ENCODE results near the gene UVRAG. TPM values are rescaled to one million over a fixed set of nuclear protein-coding genes. Genes with fewer than 3 reads are reported as not detected.
"Not testable (repeated sequence)": the region's sequence is repeated elsewhere in the genome, so short reads cannot be mapped to it uniquely, and the experiment has no call there.

The UVRAG gene
- polyA plus RNA-seq, 4 donors = 17.1 to 21.4 (median 18.3) TPM

- no peak for DNase-seq (ENCODE audit: low read depth in 4 of 4, low spot score in 3 of 4)
These were observed 19.7 kb downstream of the UVRAG start for GRCh38 chr11:75834728-75835127.

- no peak for DNase-seq (ENCODE audit: low read depth in 4 of 4, low spot score in 3 of 4)
These were observed 21.4 kb downstream of the UVRAG start for GRCh38 chr11:75836417-75836816.

GRCh38 chr11:75839851-75840250 lies 24.8 kb downstream of the UVRAG start:
- DNase-seq (ENCODE audit: low read depth in 4 of 4, low spot score in 3 of 4) = no peak

DNA sequence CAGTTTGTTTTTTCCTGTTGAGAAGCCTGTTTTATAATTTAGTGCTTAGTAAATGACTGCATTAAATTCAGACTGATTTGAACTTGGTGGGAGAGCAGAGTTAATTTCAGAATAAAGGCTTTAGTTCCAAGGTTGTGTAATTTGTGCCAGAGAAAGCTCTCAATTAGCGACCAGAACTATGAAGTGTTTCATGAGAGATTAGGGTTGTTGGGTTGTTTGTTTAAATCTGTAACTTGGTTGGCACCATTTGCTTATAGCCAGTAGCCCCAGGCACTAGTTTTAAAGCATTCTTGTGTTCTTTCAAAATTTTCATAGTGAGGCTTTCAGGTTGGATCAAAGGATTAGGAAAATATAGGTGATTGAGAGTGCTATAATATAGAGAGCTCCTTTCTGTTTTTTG lies 25.5 kb downstream of the UVRAG start:
- no peak for DNase-seq (ENCODE audit: low read depth in 4 of 4, low spot score in 3 of 4)

DNA sequence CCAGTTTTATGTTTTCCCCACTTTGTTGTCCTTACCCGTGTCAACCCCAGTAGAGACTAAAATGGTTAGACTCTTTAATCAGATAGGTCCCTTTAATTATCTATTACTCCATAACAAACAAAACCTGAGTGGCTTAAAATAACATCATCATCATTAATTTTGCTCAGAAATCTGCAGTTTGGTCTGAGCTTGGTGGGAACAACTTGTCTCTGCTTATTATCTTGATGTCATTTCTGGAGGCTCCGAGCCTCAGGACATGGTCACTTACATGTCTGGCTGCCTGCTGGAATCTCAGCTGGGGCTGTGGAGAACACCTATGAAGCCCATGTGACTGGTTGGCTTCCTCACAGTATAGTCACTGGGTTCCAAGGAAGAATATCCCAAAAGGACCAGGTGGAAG lies 26.7 kb downstream of the UVRAG start:
- no peak for DNase-seq (ENCODE audit: low read depth in 4 of 4, low spot score in 3 of 4)

GRCh38 chr11:75845324-75845723 lies 30.3 kb downstream of the UVRAG start:
- DNase-seq (ENCODE audit: low read depth in 4 of 4, low spot score in 3 of 4) = no peak

DNA sequence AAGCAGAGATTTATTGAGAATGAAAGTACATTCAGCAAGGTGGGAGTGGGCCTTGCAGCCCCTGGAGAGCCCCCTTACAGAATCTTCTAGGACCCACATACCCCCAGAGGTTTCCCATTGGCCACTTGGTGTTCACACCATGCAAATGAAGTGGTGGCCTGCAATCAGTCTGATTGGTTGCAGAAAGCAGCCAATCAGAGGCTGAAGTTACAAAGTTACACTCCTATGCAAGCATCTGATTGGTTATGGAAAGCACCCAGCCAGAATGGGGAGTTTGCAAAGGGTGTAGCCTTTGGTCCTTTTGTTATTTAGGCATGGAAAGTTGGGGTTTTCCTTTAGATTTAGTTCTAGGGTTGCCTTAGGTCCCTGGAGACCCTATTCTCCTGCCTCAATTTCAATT lies 34.9 kb downstream of the UVRAG start:
- no peak for DNase-seq (ENCODE audit: low read depth in 4 of 4, low spot score in 3 of 4)

DNA sequence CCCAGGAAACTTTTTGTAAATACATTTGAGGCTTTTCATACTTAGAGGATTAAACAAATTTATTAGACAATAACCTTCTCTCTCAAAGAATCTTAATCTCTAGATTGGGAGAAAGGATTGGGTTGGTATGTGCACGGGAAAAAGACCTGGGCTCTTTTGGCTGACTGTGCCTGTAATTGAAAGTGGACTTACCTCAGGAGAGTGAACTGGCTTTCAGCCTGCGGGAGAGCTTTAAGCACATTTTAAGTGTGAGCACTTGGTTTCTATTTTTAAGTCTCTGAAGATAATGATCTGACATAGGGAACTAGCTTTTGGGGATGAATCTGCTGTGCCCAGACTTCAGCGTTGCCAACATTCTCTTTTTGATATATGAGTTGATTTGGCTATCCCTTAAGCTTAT lies 35.8 kb downstream of the UVRAG start:
- DNase-seq (ENCODE audit: low read depth in 4 of 4, low spot score in 3 of 4) = no peak

DNA sequence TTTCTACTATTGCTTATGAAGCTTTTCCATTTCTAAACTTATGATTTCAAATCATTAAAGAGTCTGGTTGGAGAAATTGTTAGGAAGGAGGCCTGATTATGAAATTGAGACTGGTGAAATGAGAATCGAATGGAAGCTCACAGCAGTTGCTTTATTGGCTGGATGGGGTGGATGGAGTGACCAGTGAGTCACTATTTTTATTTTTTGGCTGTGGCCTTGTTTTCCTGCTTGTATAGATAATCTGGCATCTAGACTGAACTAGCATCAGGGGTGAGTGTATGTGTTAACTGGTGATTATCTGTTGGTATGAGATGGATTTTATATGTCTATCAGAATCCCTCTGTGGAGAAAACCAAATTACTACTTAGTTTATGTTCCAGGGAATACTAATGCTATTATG lies 36.2 kb downstream of the UVRAG start:
- no peak for DNase-seq (ENCODE audit: low read depth in 4 of 4, low spot score in 3 of 4)

- no peak for DNase-seq (ENCODE audit: low read depth in 4 of 4, low spot score in 3 of 4)
These were observed 37.5 kb downstream of the UVRAG start for GRCh38 chr11:75852406-75853017.

- not testable (repeated sequence) for DNase-seq (ENCODE audit: low read depth in 4 of 4, low spot score in 3 of 4)
These were observed 38.6 kb downstream of the UVRAG start for GRCh38 chr11:75853563-75853962.

GRCh38 chr11:75853971-75854370 lies 39.0 kb downstream of the UVRAG start:
- DNase-seq (ENCODE audit: low read depth in 4 of 4, low spot score in 3 of 4) = no peak

GRCh38 chr11:75855206-75855605 lies 40.2 kb downstream of the UVRAG start:
- no peak for DNase-seq (ENCODE audit: low read depth in 4 of 4, low spot score in 3 of 4)

GRCh38 chr11:75856912-75857311 lies 41.9 kb downstream of the UVRAG start:
- DNase-seq (ENCODE audit: low read depth in 4 of 4, low spot score in 3 of 4) = no peak

DNA sequence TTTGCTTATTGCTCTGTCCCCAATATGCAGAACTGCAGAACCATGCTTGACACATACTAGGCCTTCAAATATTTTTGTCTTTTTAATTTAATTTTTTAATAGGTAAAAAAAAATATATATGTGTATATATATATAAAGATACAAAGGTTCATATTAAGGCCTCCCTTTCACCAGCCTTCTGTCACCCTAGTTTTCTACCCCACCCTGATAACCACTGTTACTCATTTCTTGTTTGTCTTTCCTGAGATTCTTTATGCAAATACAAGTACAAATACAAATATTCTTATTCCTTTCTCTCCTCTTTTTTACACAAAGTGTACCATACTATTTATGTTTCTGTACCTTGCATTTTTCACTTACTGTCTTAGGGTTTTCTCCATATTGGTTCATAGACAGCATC lies 43.0 kb downstream of the UVRAG start:
- no peak for DNase-seq (ENCODE audit: low read depth in 4 of 4, low spot score in 3 of 4)

DNA sequence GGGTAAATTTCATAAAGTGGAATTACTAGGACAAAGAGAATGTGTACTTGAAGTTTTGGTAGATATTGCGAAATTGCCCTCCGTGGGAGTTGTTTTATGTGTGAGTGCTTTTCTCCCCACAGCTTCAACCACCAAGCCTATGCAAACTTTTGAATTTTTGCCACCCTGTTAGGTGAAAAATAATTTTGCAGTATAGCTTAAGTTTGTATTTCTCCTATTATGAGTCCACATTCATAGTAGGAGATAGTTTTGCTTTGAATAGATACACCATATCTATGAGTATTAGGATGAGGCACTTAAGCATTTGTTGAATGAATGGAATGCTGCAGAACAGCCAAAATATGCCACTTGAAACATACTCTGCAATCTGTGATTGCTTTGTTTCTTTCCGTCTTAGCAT lies 43.6 kb downstream of the UVRAG start:
- no peak for DNase-seq (ENCODE audit: low read depth in 4 of 4, low spot score in 3 of 4)

DNA sequence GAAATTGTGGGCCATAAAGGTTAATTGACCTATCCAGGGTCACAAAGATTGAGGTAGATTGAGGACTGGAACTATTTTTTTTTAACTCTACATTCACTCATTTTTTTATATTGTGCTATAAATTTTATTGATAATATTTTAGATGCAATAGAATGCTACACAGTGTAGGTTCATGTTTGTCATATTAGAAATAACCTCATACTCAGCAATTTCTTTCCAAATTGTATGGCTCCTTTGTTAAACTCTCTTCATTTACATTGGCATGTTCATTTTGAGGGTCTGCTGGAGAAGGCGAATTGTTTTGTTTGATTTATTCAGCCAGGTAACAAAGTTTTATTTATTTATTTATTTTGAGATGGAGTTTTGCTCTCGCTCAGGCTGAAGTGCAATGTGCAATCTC lies 44.6 kb downstream of the UVRAG start:
- DNase-seq (ENCODE audit: low read depth in 4 of 4, low spot score in 3 of 4) = no peak

GRCh38 chr11:75862437-75862836 lies 47.4 kb downstream of the UVRAG start:
- DNase-seq (ENCODE audit: low read depth in 4 of 4, low spot score in 3 of 4) = no peak

DNA sequence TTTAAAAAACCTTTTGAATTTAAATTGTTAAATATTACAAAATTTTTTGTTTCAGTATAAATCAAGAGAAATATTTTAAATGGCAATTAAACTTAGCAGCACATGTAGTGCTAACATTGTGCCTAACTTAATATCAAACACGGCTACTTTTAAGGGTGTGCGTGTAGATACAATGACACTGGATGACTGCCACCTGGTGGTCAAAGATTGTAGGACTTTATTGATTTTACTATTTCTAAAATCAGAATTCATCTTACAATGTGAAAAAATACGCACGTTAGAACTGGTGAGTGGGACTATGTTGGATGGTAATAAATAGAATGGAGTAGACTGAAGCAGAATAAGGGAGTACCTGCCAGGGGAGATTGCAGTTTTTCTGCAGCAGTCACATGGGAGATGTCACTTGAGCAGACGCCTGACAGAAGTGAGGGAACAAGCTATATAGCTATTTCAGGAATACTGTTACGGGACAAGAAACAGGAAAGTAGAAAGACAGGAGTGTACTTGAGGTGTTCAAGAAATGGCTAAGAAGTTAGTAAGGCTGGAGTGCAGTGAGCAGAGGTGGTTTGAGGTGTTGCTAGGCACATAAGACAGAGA lies 52.9 kb downstream of the UVRAG start:
- DNase-seq (ENCODE audit: low read depth in 4 of 4, low spot score in 3 of 4) = peak in 2 of 4 donors; percentile 26 to 31

- DNase-seq (ENCODE audit: low read depth in 4 of 4, low spot score in 3 of 4) = no peak
These were observed 54.0 kb downstream of the UVRAG start for GRCh38 chr11:75868990-75869389.

GRCh38 chr11:75869661-75870455 lies 54.8 kb downstream of the UVRAG start:
- no peak for DNase-seq (ENCODE audit: low read depth in 4 of 4, low spot score in 3 of 4)

GRCh38 chr11:75872887-75873416 lies 57.9 kb downstream of the UVRAG start:
- DNase-seq (ENCODE audit: low read depth in 4 of 4, low spot score in 3 of 4) = no peak
